ENCODE measurements around the gene CHAD. TPM values are rescaled to one million over a fixed set of nuclear protein-coding genes. Genes with fewer than 3 reads are reported as not detected.
A peak's percentile ranks its signal among the peaks of the same experiment; 100 is the strongest.

CHAD gene
- total RNA-seq, 1 experiment from 2014 or later = not detected

GRCh38 chr17:50507871-50508572 is 39.3 kb upstream of the CHAD start, which contains the start of gene MYCBPAP:
Gene MYCBPAP, plus strand, starts transcription at chr17:50508439. Its CDS starts 236 bp downstream, at chr17:50508675.
- CTCF ChIA-PET = interaction anchor here (0.6 to 0.9 kb wide), 3 partner anchors 30 to 188 kb away, joined by 3 to 7 read pairs (median 6); partner anchors contain the start of gene LRRC59
- Histone ChIP-seq H3K36me3 (ENCODE audit: control insufficient read depth, insufficient read depth, low read length) (no peaks in the 10 kb centered on the region), H3K9me3 (no peaks in the 10 kb centered on the region), H3K4me3 (ENCODE audit: low read depth, low read length) (peak within 1 kb of the TSS; percentile 36), H3K4me1 (peaks cover 16% of the 10 kb centered on the region), H3K27me3 (replicated peaks; ENCODE audit: control insufficient read depth, insufficient read depth, low read length) (no peaks in the 10 kb centered on the region)
- BruUV-seq (replicated peaks) = TSS peak; percentile 66
- TF ChIP-seq CTCF (IDR thresholded peaks at IDR 0.05; ENCODE audit: insufficient read depth in 1 of 2, low read depth in 1 of 2, low read length in 1 of 2, severe bottlenecking in 1 of 2, unreplicated experiment in 1 of 2) = peak; percentile 35 to 53
- H3K27ac Mint-ChIP-seq (ENCODE audit: unreplicated experiment) = peak within 1 kb of the TSS; percentile 58
- peaks cover 11% of the 10 kb centered on the region for H3K36me3 Mint-ChIP-seq (ENCODE audit: insufficient read depth, unreplicated experiment)
- intact Hi-C loops (cut with micrococcal nuclease; ENCODE audit: unreplicated experiment) = loop anchor here (2.0 kb wide), 1 partner anchor 29 kb away; the partner anchor contains the start of gene RSAD1
- H3K4me1 Mint-ChIP-seq (ENCODE audit: low read depth, unreplicated experiment) = peaks cover 15% of the 10 kb centered on the region
- peak; percentile 90 to 92 for DNase-seq
- H3K9me3 Mint-ChIP-seq (ENCODE audit: unreplicated experiment) = no peaks in the 10 kb centered on the region
- peak within 1 kb of the TSS; percentile 67 for H3K4me3 Mint-ChIP-seq (ENCODE audit: unreplicated experiment)
- no peaks in the 10 kb centered on the region for H3K27me3 Mint-ChIP-seq (ENCODE audit: insufficient read depth, unreplicated experiment)
- POLR2A ChIA-PET = no interaction called here

GRCh38 chr17:50506298-50506697 is 37.6 kb upstream of the CHAD start:
- Histone ChIP-seq H3K27me3 (replicated peaks; ENCODE audit: control insufficient read depth, insufficient read depth, low read length) (no peaks in the 10 kb centered on the region), H3K4me1 (peaks cover 16% of the 10 kb centered on the region), H3K36me3 (ENCODE audit: control insufficient read depth, insufficient read depth, low read length) (no peaks in the 10 kb centered on the region), H3K4me3 (ENCODE audit: low read depth, low read length) (no peak overlapping the region), H3K9me3 (no peaks in the 10 kb centered on the region)
- H3K4me1 Mint-ChIP-seq (ENCODE audit: low read depth, unreplicated experiment) = peaks cover 15% of the 10 kb centered on the region
- CTCF ChIA-PET = interaction anchor here (0.9 to 1.7 kb wide), 3 partner anchors 27 to 109 kb away, joined by 3 to 8 read pairs (median 4); partner anchors contain the start of gene LRRC59
- peaks cover 11% of the 10 kb centered on the region for H3K36me3 Mint-ChIP-seq (ENCODE audit: insufficient read depth, unreplicated experiment)
- no peaks in the 10 kb centered on the region for H3K9me3 Mint-ChIP-seq (ENCODE audit: unreplicated experiment)
- H3K4me3 Mint-ChIP-seq (ENCODE audit: unreplicated experiment) = no peak overlapping the region
- no peaks in the 10 kb centered on the region for H3K27me3 Mint-ChIP-seq (ENCODE audit: insufficient read depth, unreplicated experiment)
- POLR2A ChIA-PET = no interaction called here
- DNase-seq = no peak
- intact Hi-C loops (cut with micrococcal nuclease; ENCODE audit: unreplicated experiment) = no loop called here
- TF ChIP-seq CTCF (IDR thresholded peaks at IDR 0.05; ENCODE audit: insufficient read depth in 1 of 2, low read depth in 1 of 2, low read length in 1 of 2, severe bottlenecking in 1 of 2, unreplicated experiment in 1 of 2) = no peak
- no peak overlapping the region for H3K27ac Mint-ChIP-seq (ENCODE audit: unreplicated experiment)
- no TSS peak for BruUV-seq (replicated peaks)

GRCh38 chr17:50505591-50506130 is 37.0 kb upstream of the CHAD start:
- no peak for DNase-seq
- Histone ChIP-seq H3K4me3 (ENCODE audit: low read depth, low read length) (no peak overlapping the region), H3K4me1 (peaks cover 16% of the 10 kb centered on the region), H3K36me3 (ENCODE audit: control insufficient read depth, insufficient read depth, low read length) (no peaks in the 10 kb centered on the region), H3K27me3 (replicated peaks; ENCODE audit: control insufficient read depth, insufficient read depth, low read length) (no peaks in the 10 kb centered on the region), H3K9me3 (no peaks in the 10 kb centered on the region)
- POLR2A ChIA-PET = no interaction called here
- CTCF ChIA-PET = interaction anchor here (0.7 to 1.7 kb wide), 5 partner anchors 26 to 1191 kb away, joined by 3 to 8 read pairs (median 3); partner anchors contain the start of gene LRRC59
- peaks cover 11% of the 10 kb centered on the region for H3K36me3 Mint-ChIP-seq (ENCODE audit: insufficient read depth, unreplicated experiment)
- no peak for TF ChIP-seq CTCF (IDR thresholded peaks at IDR 0.05; ENCODE audit: insufficient read depth in 1 of 2, low read depth in 1 of 2, low read length in 1 of 2, severe bottlenecking in 1 of 2, unreplicated experiment in 1 of 2)
- H3K27ac Mint-ChIP-seq (ENCODE audit: unreplicated experiment) = no peak overlapping the region
- intact Hi-C loops (cut with micrococcal nuclease; ENCODE audit: unreplicated experiment) = loop anchor here (2.0 kb wide), 1 partner anchor 37 kb away; no protein-coding TSS in a partner anchor
- H3K27me3 Mint-ChIP-seq (ENCODE audit: insufficient read depth, unreplicated experiment) = no peaks in the 10 kb centered on the region
- H3K4me3 Mint-ChIP-seq (ENCODE audit: unreplicated experiment) = no peak overlapping the region
- H3K4me1 Mint-ChIP-seq (ENCODE audit: low read depth, unreplicated experiment) = peaks cover 15% of the 10 kb centered on the region
- BruUV-seq (replicated peaks) = no TSS peak
- H3K9me3 Mint-ChIP-seq (ENCODE audit: unreplicated experiment) = no peaks in the 10 kb centered on the region
